Kidney capillary endothelial cell (primary cell): ENCODE measurements around the gene ABCB6.
A peak's percentile ranks its signal among the peaks of the same experiment; 100 is the strongest.
"Not testable (repeated sequence)": the region's sequence is repeated elsewhere in the genome, so short reads cannot be mapped to it uniquely, and the experiment has no call there.

Experiments
- DNase-seq: peaks from one replicate; pipeline ENCODE4 v3.0.0-alpha.2; 2018; ENCODE audit warnings: low spot score

The ABCB6 gene

GRCh38 chr2:219213486-219214071, 5.2 kb downstream of the ABCB6 start:
- DNase-seq = no peak

GRCh38 chr2:219213026-219213415, 5.7 kb downstream of the ABCB6 start:
- no peak for DNase-seq

- DNase-seq = no peak
Measured at GRCh38 chr2:219210886-219211362, 7.8 kb downstream of the ABCB6 start.

GRCh38 chr2:219210196-219210885, 8.4 kb downstream of the ABCB6 start:
- DNase-seq = no peak

GRCh38 chr2:219209236-219210195, 9.2 kb downstream of the ABCB6 start:
- no peak for DNase-seq

GRCh38 chr2:219207884-219208740, 10.6 kb downstream of the ABCB6 start:
- no peak for DNase-seq

GRCh38 chr2:219207134-219207883, 11.4 kb downstream of the ABCB6 start:
- DNase-seq = no peak

GRCh38 chr2:219206328-219207133, 12.2 kb downstream of the ABCB6 start, which contains the start of gene ZFAND2B:
Gene ZFAND2B, plus strand, starts transcription at chr2:219206782. Its CDS starts 206 bp downstream, at chr2:219206988.
- DNase-seq = peak; percentile 87

GRCh38 chr2:219205981-219206327, 12.8 kb downstream of the ABCB6 start:
- DNase-seq = no peak

- no peak for DNase-seq
Measured at GRCh38 chr2:219205165-219205538, 13.6 kb downstream of the ABCB6 start.

- no peak for DNase-seq
Measured at GRCh38 chr2:219204425-219205164, 14.2 kb downstream of the ABCB6 start.

- DNase-seq = not testable (repeated sequence)
Measured at GRCh38 chr2:219201331-219201730, 17.4 kb downstream of the ABCB6 start.

- DNase-seq = not testable (repeated sequence)
Measured at GRCh38 chr2:219200502-219201326, 18.0 kb downstream of the ABCB6 start.

- no peak for DNase-seq
Measured at GRCh38 chr2:219199470-219200211, 19.1 kb downstream of the ABCB6 start.

- no peak for DNase-seq
Measured at GRCh38 chr2:219198974-219199373, 19.8 kb downstream of the ABCB6 start.

- no peak for DNase-seq
Measured at GRCh38 chr2:219197388-219197787, 21.4 kb downstream of the ABCB6 start.

GRCh38 chr2:219186754-219187456, 31.9 kb downstream of the ABCB6 start:
- no peak for DNase-seq
